UCSD-AML1 (cell line): ENCODE results near the gene DHRS2.

Source experiments
- DNase-seq: peaks from one replicate; lab custom pipeline; 2025; ENCODE audit not compliant: unreplicated experiment; lab: John Stamatoyannopoulos, UW

DHRS2 gene

GRCh38 chr14:23646648-23647549 lies 10.7 kb downstream of the DHRS2 start:
- peak; percentile 35 for DNase-seq

DNA sequence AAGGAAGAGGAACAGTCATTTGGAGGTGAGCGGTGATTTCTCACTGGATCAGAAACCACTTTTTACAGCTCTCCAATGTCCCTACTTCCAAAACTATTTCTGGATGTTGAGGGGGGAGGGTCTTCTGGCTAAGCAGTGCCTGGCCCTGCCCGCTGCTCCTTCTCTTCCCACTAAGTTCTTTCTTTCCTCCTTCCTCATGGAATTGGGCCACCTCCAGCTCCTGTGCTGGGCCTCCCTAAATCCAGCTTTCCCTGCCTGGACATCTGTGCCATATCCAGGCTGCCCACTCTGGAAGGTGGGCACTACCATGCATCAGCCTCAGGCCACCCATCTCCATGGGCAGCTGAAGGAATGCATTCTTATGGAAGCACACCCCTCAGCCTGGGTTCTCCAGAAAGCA lies 11.5 kb downstream of the DHRS2 start:
- DNase-seq, result no peak

DNA sequence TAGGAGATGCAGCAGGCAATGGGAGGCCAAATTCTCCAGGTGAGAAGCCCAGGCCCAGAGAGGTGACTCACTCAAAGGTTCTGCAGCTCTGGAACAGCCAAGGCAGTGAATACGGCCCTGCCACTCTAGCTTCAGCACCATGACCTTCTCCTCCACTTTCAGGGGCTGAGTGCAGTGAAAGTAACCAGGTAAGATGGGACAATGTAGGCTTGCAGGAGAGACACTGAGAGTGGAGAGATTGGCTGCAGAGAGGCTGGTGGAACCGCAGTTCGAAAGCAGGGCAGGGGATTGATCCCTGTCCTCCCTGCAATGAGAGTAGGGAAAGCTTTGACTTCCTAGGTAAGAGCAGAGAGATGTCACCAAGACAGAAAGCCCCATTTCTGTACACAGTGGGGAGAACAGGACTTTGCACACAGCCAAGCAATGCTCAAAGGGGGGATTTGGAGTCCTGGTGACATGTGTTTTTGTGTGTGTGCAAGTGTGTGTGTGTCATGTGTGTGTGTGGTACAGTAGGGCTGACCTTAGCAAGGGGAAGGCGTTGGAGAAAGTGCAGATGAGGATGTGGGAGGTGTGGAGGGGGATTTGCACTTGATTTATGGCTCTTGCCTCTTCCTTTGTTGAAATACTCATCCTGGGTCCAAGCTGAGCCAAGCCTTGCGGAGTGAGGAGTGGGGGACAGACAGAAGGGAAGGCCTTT lies 12.7 kb downstream of the DHRS2 start:
- no peak for DNase-seq

- no peak for DNase-seq
These were observed 14.3 kb downstream of the DHRS2 start for GRCh38 chr14:23650506-23650905.

GRCh38 chr14:23653051-23653450 lies 16.9 kb downstream of the DHRS2 start:
- no peak for DNase-seq

- DNase-seq, result no peak
These were observed 18.1 kb downstream of the DHRS2 start for GRCh38 chr14:23654231-23654630.

- DNase-seq, result no peak
These were observed 21.9 kb downstream of the DHRS2 start for GRCh38 chr14:23657959-23658470.

- no peak for DNase-seq
These were observed 24.4 kb downstream of the DHRS2 start for GRCh38 chr14:23660290-23661226.

GRCh38 chr14:23661542-23661941 lies 25.4 kb downstream of the DHRS2 start:
- DNase-seq, result no peak

GRCh38 chr14:23663127-23663526 lies 27.0 kb downstream of the DHRS2 start:
- DNase-seq, result no peak

DNA sequence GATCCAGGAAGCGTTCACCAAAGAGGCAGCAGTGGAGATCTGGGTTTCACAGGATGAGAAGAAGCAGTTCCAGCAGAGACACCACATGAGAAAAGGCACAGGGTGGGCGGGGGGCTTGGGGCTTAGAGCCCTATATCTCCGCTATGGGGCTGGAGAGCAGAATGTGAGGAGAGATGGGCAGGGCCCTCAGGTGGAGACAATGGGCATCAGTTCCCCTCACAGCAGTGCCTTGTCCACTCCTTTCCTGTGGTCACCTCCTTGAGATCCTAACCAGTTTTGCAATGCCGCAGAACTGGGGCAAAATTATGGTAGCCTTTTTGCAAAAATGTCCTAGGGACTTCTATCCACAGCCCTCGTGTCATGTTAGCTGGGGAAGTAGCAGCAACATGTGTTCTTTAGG lies 27.5 kb downstream of the DHRS2 start:
- no peak for DNase-seq

DNA sequence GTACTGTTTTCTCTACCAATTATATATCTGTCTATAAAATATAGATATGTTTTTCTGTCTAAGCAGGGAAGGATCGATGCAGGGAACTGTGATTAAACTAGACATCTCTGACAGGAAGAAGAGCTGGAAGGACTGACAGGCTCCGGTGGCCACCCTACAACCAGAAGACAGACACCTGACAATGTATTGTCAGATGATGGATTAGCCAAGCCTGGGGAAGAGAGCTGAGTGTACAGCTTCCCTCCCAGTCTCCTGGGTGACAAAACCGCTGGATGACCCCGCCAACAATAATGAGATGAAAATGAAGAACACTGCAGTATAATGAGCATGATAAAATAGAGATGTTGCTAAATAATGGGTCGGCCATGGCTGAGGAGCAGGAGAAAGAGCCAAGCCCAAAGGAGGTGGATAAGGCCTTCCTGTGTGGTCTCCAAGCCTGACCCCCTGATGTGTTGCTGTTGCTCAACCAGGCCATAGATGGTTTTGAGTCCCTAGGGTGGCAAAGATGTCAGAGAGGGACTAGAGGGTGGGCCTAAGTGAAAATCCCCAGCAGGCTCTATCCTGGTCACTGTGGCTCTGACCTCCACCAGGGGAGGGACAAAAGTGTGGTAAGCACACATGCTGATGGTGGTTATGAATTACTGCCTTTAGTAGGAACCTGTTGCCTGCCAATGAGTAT lies 28.2 kb downstream of the DHRS2 start:
- no peak for DNase-seq

DNA sequence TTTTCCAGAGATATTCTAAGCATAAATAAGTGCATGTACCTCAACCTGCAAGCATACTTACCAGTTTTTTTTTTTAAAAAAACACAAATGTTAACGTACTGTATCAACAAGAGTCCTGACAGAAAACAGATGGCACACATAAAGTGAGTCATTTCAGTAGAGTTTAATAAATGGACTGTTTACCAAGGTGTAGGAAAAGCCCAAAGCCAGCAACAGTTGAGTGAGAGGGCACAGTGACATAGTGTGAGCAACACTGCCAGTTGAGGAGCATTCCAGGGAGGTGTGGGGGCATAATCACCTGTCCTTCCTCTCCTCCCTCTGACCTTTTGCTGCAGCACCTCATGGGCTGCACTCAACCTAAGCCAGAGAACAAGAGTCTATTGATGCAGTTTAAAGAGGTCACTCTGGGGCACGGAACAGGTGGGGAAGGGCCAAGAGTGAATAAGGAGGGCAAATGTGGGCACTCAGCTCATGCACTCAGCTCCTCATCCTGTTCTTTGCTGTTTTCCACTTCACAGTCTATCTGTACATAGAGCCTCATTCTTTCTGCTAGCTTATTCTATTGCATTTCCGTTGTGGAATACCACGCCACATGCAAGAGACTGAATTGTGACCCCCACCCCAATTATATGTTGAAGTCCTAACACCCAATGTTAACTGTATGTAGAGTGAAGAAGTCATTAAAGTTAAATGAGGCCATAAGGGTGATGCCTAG lies 29.3 kb downstream of the DHRS2 start:
- no peak for DNase-seq

- DNase-seq, result no peak
These were observed 31.0 kb downstream of the DHRS2 start for GRCh38 chr14:23667134-23667533.

DNA sequence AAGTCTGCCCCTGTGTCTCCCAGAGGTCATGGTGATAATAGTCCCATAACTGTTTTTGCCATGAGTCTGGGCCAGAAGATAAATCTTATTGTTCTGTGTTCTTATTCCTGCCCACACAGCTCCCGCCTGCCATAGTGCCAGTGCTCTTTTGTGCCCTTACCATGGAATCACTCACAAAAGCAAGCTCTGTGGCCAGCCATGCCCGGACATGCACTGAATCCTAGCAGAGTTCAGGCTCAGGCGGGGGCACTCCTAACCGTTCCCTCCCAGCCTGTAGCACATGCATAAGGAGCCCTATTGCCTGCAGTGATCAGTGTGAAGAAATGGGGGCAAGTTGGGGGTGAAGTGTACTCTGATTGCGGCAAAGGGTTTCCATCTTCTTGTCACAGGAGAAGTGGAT lies 33.3 kb downstream of the DHRS2 start:
- DNase-seq, result no peak

DNA sequence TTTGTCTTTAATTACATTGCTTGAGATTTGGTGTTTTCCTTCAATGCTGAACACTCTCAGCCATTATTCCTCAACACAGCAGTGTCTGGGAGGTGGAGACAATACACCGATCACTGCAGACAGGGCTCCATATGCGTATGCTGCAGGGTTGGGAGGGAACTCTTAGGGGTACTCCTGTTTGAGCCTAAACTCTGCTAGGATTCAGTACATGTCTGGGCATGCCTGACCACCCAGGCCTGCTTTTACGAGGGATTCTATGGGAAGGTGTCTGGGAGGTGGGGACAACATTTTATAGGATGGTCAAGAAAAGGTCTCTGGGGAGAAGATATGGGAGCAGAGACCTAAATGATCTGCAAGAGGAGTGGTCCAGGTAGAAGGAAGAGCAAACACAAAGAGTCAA lies 34.3 kb downstream of the DHRS2 start:
- DNase-seq, result no peak

GRCh38 chr14:23672200-23672599 lies 36.0 kb downstream of the DHRS2 start:
- DNase-seq, result no peak

- DNase-seq, result no peak
These were observed 39.2 kb downstream of the DHRS2 start for GRCh38 chr14:23675337-23675736.

DNA sequence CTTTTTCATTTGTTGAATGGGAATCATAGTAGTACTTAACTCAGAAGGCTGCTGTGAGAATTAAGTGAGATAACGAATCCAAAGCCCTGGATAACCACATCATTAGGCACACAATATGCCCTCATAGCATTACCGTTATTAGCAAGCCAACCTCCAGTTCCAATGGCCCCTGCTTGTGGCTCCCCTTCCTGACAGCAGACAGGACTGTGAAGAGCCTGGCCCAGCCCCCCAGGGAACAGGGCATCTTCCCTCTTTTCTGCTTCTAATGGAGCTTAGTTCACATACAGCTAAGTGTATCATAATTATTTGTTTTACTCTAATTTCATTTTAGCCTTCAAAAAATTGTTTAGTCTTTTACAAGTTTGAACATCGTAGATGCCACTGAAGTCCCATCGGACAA lies 39.7 kb downstream of the DHRS2 start:
- no peak for DNase-seq

DNA sequence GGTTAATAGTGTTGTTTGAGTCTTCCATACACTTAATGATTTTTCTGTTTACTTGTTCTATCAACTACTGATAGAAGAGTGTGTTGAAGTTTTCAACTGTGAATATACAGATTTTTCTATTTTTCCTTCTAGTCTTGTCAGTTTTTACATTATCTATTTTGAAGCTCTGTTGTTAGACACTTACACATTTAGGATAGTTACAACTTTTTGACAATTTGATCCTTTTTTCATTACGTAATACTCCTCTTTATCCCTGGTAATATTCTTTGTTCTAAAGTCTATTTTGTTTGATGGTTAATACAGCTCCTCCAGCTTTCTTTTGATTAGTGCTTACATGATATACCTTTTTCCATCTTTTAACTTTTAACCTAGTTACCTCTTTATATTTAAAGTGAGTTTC lies 45.2 kb downstream of the DHRS2 start:
- no peak for DNase-seq
